GM12878 (cell line): ENCODE results near the gene PLXNA2.

Experiments used
- FOS ChIP-seq: IDR thresholded peaks from 3 replicates; pipeline ENCODE4 v1.6.1; 2011; ENCODE audit warnings: borderline replicate concordance; ENCODE audit not compliant: insufficient read length; ENCODE audit errors: extremely low read depth
- POLR2A ChIP-seq: IDR thresholded peaks from 2 replicates; pipeline ENCODE4 v1.6.1; 2011; ENCODE audit warnings: low read depth, mild to moderate bottlenecking, low read length

- TF ChIP-seq FOS (no peak), POLR2A (no peak)
These were observed 8.8 kb upstream of the PLXNA2 start for GRCh38 chr1:208252836-208253576.
